ENCODE results near the gene CYB561. TPM values are rescaled to one million over a fixed set of nuclear protein-coding genes. Genes with fewer than 3 reads are reported as not detected.

CYB561 gene
- total and polyA plus RNA-seq, 2 of the 4 experiments (the other 2 are of a cell fraction): 2.5 to 3.0 TPM

- H3K9me3 ChIP-seq (ENCODE audit: control insufficient read depth, insufficient read depth, low read length): no peaks in the 10 kb centered on the region
- H3K27ac ChIP-seq (ENCODE audit: insufficient read depth, low read length): no peak overlapping the region
- H2AK5ac ChIP-seq (ENCODE audit: low read depth, low read length): no peak overlapping the region
- no peak overlapping the region for H3K18ac ChIP-seq (ENCODE audit: low read depth, low read length)
- no peak overlapping the region for H3K4me3 ChIP-seq (ENCODE audit: insufficient read depth, low read depth, low read length)
- no TSS peak for BruUV-seq (replicated peaks)
- no peak overlapping the region for H3K4ac ChIP-seq (ENCODE audit: low read depth, low read length)
- no peak overlapping the region for H2BK20ac ChIP-seq (ENCODE audit: low read depth, low read length)
- DNase-seq (no peak), ATAC-seq (ENCODE audit: low read depth) (no peak)
- H3K4me1 ChIP-seq (ENCODE audit: control insufficient read depth, insufficient read depth, low read length): peaks cover 7% of the 10 kb centered on the region
- in situ Hi-C loops (cut with MboI; ENCODE audit: low sequenced_read_pairs): loop anchor here (5.0 kb wide), 1 partner anchor 326 kb away; no protein-coding TSS in a partner anchor
- WGBS, 2 experiments (ENCODE audit: extremely low coverage in 2 of 2, insufficient read length in 1 of 2): 90% methylated on average over 6 of the region's 7 CpGs; no CpG with 5 or more reads in 1 of the 2 experiments
- dilution Hi-C loops (cut with HindIII; ENCODE audit: low sequenced_read_pairs, unreplicated experiment): no loop called here
- no peak for TF ChIP-seq SMC3 (IDR thresholded peaks at IDR 0.05; ENCODE audit: low read depth, low read length)
- no peak for TF ChIP-seq BHLHE40 (IDR thresholded peaks at IDR 0.05; ENCODE audit: low read depth, low read length)
- no peak for TF ChIP-seq MAZ (IDR thresholded peaks at IDR 0.05; ENCODE audit: borderline replicate concordance, low read depth, low read length)
- TF ChIP-seq NFE2L2 (IDR thresholded peaks at IDR 0.05; ENCODE audit: low read depth, low read length): no peak
- TF ChIP-seq, protein P1, sequence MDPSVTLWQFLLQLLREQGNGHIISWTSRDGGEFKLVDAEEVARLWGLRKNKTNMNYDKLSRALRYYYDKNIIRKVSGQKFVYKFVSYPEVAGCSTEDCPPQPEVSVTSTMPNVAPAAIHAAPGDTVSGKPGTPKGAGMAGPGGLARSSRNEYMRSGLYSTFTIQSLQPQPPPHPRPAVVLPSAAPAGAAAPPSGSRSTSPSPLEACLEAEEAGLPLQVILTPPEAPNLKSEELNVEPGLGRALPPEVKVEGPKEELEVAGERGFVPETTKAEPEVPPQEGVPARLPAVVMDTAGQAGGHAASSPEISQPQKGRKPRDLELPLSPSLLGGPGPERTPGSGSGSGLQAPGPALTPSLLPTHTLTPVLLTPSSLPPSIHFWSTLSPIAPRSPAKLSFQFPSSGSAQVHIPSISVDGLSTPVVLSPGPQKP (IDR thresholded peaks at IDR 0.05; ENCODE audit: borderline replicate concordance, low read depth, low read length): no peak
- TF ChIP-seq RFX5 (IDR thresholded peaks at IDR 0.05; ENCODE audit: low read depth, low read length): no peak
- TF ChIP-seq CHD1 (IDR thresholded peaks at IDR 0.05; ENCODE audit: low read depth, low read length): no peak
- TF ChIP-seq, protein P2, sequence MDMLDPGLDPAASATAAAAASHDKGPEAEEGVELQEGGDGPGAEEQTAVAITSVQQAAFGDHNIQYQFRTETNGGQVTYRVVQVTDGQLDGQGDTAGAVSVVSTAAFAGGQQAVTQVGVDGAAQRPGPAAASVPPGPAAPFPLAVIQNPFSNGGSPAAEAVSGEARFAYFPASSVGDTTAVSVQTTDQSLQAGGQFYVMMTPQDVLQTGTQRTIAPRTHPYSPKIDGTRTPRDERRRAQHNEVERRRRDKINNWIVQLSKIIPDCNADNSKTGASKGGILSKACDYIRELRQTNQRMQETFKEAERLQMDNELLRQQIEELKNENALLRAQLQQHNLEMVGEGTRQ (IDR thresholded peaks at IDR 0.05; ENCODE audit: low read depth, low read length): no peak
- no peak for TF ChIP-seq RAD21 (IDR thresholded peaks at IDR 0.05; ENCODE audit: low read length)
- TF ChIP-seq, protein P3, sequence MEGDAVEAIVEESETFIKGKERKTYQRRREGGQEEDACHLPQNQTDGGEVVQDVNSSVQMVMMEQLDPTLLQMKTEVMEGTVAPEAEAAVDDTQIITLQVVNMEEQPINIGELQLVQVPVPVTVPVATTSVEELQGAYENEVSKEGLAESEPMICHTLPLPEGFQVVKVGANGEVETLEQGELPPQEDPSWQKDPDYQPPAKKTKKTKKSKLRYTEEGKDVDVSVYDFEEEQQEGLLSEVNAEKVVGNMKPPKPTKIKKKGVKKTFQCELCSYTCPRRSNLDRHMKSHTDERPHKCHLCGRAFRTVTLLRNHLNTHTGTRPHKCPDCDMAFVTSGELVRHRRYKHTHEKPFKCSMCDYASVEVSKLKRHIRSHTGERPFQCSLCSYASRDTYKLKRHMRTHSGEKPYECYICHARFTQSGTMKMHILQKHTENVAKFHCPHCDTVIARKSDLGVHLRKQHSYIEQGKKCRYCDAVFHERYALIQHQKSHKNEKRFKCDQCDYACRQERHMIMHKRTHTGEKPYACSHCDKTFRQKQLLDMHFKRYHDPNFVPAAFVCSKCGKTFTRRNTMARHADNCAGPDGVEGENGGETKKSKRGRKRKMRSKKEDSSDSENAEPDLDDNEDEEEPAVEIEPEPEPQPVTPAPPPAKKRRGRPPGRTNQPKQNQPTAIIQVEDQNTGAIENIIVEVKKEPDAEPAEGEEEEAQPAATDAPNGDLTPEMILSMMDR (conservative IDR thresholded peaks at IDR 0.05; ENCODE audit: low read depth, low read length): no peak
- TF ChIP-seq FOS (IDR thresholded peaks at IDR 0.05; ENCODE audit: low read depth, low read length): no peak
- 0 out of 2 replicates have a peak, but pooled peaks cover 4% of the 10 kb centered on the region for H4K20me1 ChIP-seq (ENCODE audit: insufficient read depth, low read length)
- no peak overlapping the region for H4K5ac ChIP-seq (ENCODE audit: low read depth, low read length)
- peaks cover 31% of the 10 kb centered on the region for H3K36me3 ChIP-seq (ENCODE audit: control insufficient read depth, insufficient read depth, low read length)
- no peak overlapping the region for H3K23ac ChIP-seq (ENCODE audit: low read depth, low read length)
- H2AK9ac ChIP-seq (replicated peaks; ENCODE audit: low read depth, low read length, poor library complexity): no peak overlapping the region
- no peak overlapping the region for H4K91ac ChIP-seq (ENCODE audit: insufficient read depth, low read depth, low read length)
- no peak overlapping the region for H3K14ac ChIP-seq (replicated peaks; ENCODE audit: low read depth, low read length)
- H2BK5ac ChIP-seq (ENCODE audit: low read depth, low read length, poor library complexity, severe bottlenecking): no peak overlapping the region
- no peak overlapping the region for H2BK120ac ChIP-seq (ENCODE audit: low read depth, low read length)
- no peak overlapping the region for H2BK15ac ChIP-seq (ENCODE audit: low read depth, low read length)
- no peak overlapping the region for H3K4me2 ChIP-seq (ENCODE audit: low read depth, low read length)
- no peak overlapping the region for H3K56ac ChIP-seq (ENCODE audit: extremely low read depth, insufficient read depth, low read length)
- H3K9ac ChIP-seq (ENCODE audit: low read depth, low read length): no peak overlapping the region
- H2AFZ ChIP-seq (replicated peaks; ENCODE audit: low read length, poor library complexity): no peak overlapping the region
- H4K8ac ChIP-seq (ENCODE audit: low read depth in 2 of 2, low read length in 2 of 2): no peak overlapping the region
- intact Hi-C loops (cut with micrococcal nuclease): loop anchor here (5.0 to 10.0 kb wide), 2 partner anchors 311 to 853 kb away; no protein-coding TSS in a partner anchor
- CTCF ChIA-PET: interaction anchor here (1.1 to 2.1 kb wide), 2 partner anchors 281 to 325 kb away, joined by 4 to 14 read pairs; no protein-coding TSS in a partner anchor
- H3K9me1 ChIP-seq (ENCODE audit: insufficient read depth, low read length): peaks cover 9% of the 10 kb centered on the region
- H3K79me1 ChIP-seq (ENCODE audit: low read depth in 1 of 2, low read length in 2 of 2): peaks cover 8 to 18% of the 10 kb centered on the region in 2 experiments; a peak in 3 of 4 replicates
- POLR2A ChIA-PET (ENCODE audit: unreplicated experiment): interaction anchor here (0.7 kb wide), 1 partner anchor 325 kb away, joined by 5 read pairs; no protein-coding TSS in a partner anchor
- no peaks in the 10 kb centered on the region for H3K27me3 ChIP-seq (ENCODE audit: control insufficient read depth, insufficient read depth, low read length)
Measured at GRCh38 chr17:63407741-63408330, 38.3 kb downstream of the CYB561 start.

All from IMR-90 (cell line).